Uterus (tissue), 4 donors: ENCODE data around the gene WWC1. TPM values are rescaled to one million over a fixed set of nuclear protein-coding genes. Genes with fewer than 3 reads are reported as not detected.

Experiments used
- DNase-seq, 2 donors: peaks; one replicate each; pipeline ENCODE4 v3.0.0-alpha.2; 2019 to 2020
- H3K27ac ChIP-seq, 2 donors: fragments of 200-600 bp; sonication (generic); 1 replicate in 1 of 2; 2 replicates in 1 of 2; pipeline ENCODE4 v1.5.1; 2016 to 2018
- H3K27me3 ChIP-seq, 2 donors: fragments of 200-600 bp; sonication (generic); one replicate each; pipeline ENCODE4 v1.5.1; 2018 to 2019; ENCODE audit warnings: control low read depth in 1 of 2
- H3K36me3 ChIP-seq, 2 donors: fragments of 200-600 bp; sonication (generic); one replicate each; pipeline ENCODE4 v1.5.1; 2019; ENCODE audit warnings: control low read depth in 1 of 2
- H3K4me1 ChIP-seq, 2 donors: fragments of 200-600 bp; sonication (generic); one replicate each; pipeline ENCODE4 v1.5.1; 2018 to 2019; ENCODE audit warnings: control low read depth in 1 of 2
- H3K4me3 ChIP-seq, 2 donors: fragments of 200-600 bp; sonication (generic); 1 replicate in 1 of 2; 2 replicates in 1 of 2; pipeline ENCODE4 v1.5.1; 2018 to 2019; ENCODE audit warnings: mild to moderate bottlenecking in 1 of 2
- H3K9me3 ChIP-seq, 2 donors: fragments of 200-600 bp; sonication (generic); one replicate each; pipeline ENCODE4 v1.5.1; 2019; ENCODE audit warnings: control low read depth in 1 of 2
- CTCF ChIP-seq, 4 experiments: fragments of 200-600 bp in 2 of 4; fragments of 450-650 bp in 2 of 4; sonication (generic) in 2 of 4; IDR thresholded peaks; one replicate each; pipeline ENCODE4 v1.5.1; 2016 to 2019; ENCODE audit warnings: antibody characterized with exemption in 4 of 4, mild to moderate bottlenecking in 2 of 4, moderate library complexity in 1 of 4
- POLR2A ChIP-seq, 2 donors: fragments of 450-650 bp; IDR thresholded peaks; one replicate each; pipeline ENCODE4 v1.6.1; 2016; ENCODE audit warnings: antibody characterized with exemption in 2 of 2, mild to moderate bottlenecking in 1 of 2, moderate library complexity in 1 of 2
- intact Hi-C: fragments of 100-400 bp; cut with DNase I; formaldehyde crosslinking; loops from one replicate; pipeline ENCODE4 v1.15.1; 2023; ENCODE audit warnings: low total_unique reads
- total RNA-seq, 4 donors: library from RNA; depleted of rRNA in 3 of 4; stranded (reverse); fragments of >200 nt in 3 of 4; gene quantifications; one replicate each; pipeline versions ENCODE4 v1.1.0 to v1.2.4, GENCODE V29; 2014 to 2023
- donor health status: DM: yes; HTN: yes; CAD: no.

The WWC1 gene
- total RNA-seq, 4 donors from 2014 or later: under 0.01 to 8.7 (median 1.9) TPM; not detected in 1

DNA sequence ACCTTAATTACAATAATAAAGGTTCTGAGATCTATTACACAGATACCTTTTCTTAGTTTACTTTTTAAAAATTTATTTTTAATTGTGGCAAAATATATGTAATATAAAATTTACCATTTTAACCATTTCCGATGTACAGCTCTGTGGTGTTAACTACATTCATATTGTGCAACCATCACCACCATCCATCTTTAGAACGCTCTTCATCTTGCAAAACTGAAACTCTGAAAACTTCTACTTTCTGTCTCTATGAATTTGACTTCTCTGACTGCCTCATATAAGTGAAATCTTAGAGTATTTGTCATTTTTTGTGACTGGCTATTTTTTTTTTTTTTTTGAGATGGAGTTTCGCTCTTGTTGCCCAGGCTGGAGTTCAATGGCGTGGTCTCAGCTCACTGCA lies 26.8 kb downstream of the WWC1 start:
- Histone ChIP-seq H3K36me3 (no peaks in the 10 kb centered on the region), H3K27me3 (no peaks in the 10 kb centered on the region), H3K4me1 (no peaks in the 10 kb centered on the region), H3K4me3 (no peak overlapping the region), H3K27ac (no peak overlapping the region), H3K9me3 (no peaks in the 10 kb centered on the region)
- DNase-seq: no peak
- TF ChIP-seq POLR2A (IDR thresholded peaks at IDR 0.05): no peak
- no peak for TF ChIP-seq CTCF (IDR thresholded peaks at IDR 0.05)
- intact Hi-C loops: no loop called here

DNA sequence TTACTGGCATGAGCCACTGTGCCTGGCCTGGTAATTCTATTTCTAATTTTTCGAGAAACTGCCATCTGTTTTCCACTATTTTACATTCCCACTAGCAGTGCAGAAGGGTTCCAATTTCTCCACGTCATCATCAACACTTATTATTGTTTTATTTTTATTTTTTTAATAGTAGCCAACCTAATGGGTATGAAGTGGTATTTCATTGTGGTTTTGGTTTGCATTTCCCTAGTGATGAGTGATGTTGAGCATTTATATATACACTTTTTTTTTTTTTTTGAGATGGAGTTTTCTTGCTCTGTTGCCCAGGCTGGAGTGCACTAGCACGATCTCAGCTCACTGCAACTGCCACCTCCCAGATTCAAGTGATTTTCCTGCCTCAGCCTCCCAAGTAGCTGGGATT lies 28.3 kb downstream of the WWC1 start:
- TF ChIP-seq POLR2A (IDR thresholded peaks at IDR 0.05) (no peak), CTCF (IDR thresholded peaks at IDR 0.05) (no peak)
- Histone ChIP-seq H3K36me3 (no peaks in the 10 kb centered on the region), H3K27me3 (no peaks in the 10 kb centered on the region), H3K27ac (no peak overlapping the region), H3K9me3 (no peaks in the 10 kb centered on the region), H3K4me1 (no peaks in the 10 kb centered on the region), H3K4me3 (no peak overlapping the region)
- intact Hi-C loops: no loop called here
- DNase-seq: no peak

GRCh38 chr5:168320805-168321204 lies 29.4 kb downstream of the WWC1 start:
- Histone ChIP-seq H3K27ac (no peak overlapping the region), H3K9me3 (no peaks in the 10 kb centered on the region), H3K4me1 (no peaks in the 10 kb centered on the region), H3K27me3 (no peaks in the 10 kb centered on the region), H3K36me3 (no peaks in the 10 kb centered on the region), H3K4me3 (no peak overlapping the region)
- intact Hi-C loops: no loop called here
- DNase-seq: no peak
- TF ChIP-seq CTCF (IDR thresholded peaks at IDR 0.05) (no peak), POLR2A (IDR thresholded peaks at IDR 0.05) (no peak)

- intact Hi-C loops: no loop called here
- Histone ChIP-seq H3K27ac (no peak overlapping the region), H3K4me1 (no peaks in the 10 kb centered on the region), H3K9me3 (no peaks in the 10 kb centered on the region), H3K36me3 (no peaks in the 10 kb centered on the region), H3K4me3 (no peak overlapping the region), H3K27me3 (no peaks in the 10 kb centered on the region)
- DNase-seq: no peak
- TF ChIP-seq POLR2A (IDR thresholded peaks at IDR 0.05): no peak
- TF ChIP-seq CTCF (IDR thresholded peaks at IDR 0.05): no peak
These were observed 33.6 kb downstream of the WWC1 start for GRCh38 chr5:168324859-168325630.

GRCh38 chr5:168327019-168327421 lies 35.6 kb downstream of the WWC1 start:
- no peaks in the 10 kb centered on the region for H3K36me3 ChIP-seq
- intact Hi-C loops: no loop called here
- H3K9me3 ChIP-seq: no peaks in the 10 kb centered on the region
- H3K4me3 ChIP-seq: no peak overlapping the region
- no peak overlapping the region for H3K27ac ChIP-seq
- TF ChIP-seq CTCF (IDR thresholded peaks at IDR 0.05) (no peak), POLR2A (IDR thresholded peaks at IDR 0.05) (no peak)
- no peaks in the 10 kb centered on the region for H3K27me3 ChIP-seq
- no peak for DNase-seq
- no peaks in the 10 kb centered on the region for H3K4me1 ChIP-seq
